Tibial artery (tissue), 4 donors: ENCODE measurements around the gene ARFGEF2.
"Not testable (repeated sequence)": the region's sequence is repeated elsewhere in the genome, so short reads cannot be mapped to it uniquely, and the experiment has no call there.

Source experiments
- DNase-seq, 2 donors: peaks; one replicate each; pipeline ENCODE4 v3.0.0-alpha.2; 2019
- H3K27ac ChIP-seq, 2 donors: fragments of 200-600 bp; sonication (generic) in 1 of 2; 1 replicate in 1 of 2; 2 replicates in 1 of 2; pipeline ENCODE4 v1.5.1; 2018 to 2019; ENCODE audit warnings: mild to moderate bottlenecking in 1 of 2
- H3K27me3 ChIP-seq, 2 donors: fragments of 200-600 bp; sonication (generic) in 1 of 2; one replicate each; pipeline versions ENCODE4 v1.5.1 to v1.6.0; 2016 to 2019
- H3K36me3 ChIP-seq, 3 donors: fragments of 200-600 bp; sonication (generic) in 2 of 3; one replicate each; pipeline ENCODE4 v1.5.1; 2016 to 2019; ENCODE audit warnings: mild to moderate bottlenecking in 2 of 3
- H3K4me1 ChIP-seq, 4 donors: fragments of 200-600 bp; sonication (generic) in 2 of 4; 1 replicate in 3 of 4; 2 replicates in 1 of 4; pipeline ENCODE4 v1.5.1; 2016 to 2019
- H3K4me3 ChIP-seq, 2 donors: fragments of 200-600 bp; sonication (generic) in 1 of 2; 1 replicate in 1 of 2; 2 replicates in 1 of 2; pipeline ENCODE4 v1.5.1; 2018 to 2019; ENCODE audit warnings: mild to moderate bottlenecking in 2 of 2
- H3K9me3 ChIP-seq, 3 donors: fragments of 200-600 bp; sonication (generic) in 1 of 3; one replicate each; pipeline ENCODE4 v1.5.1; 2016 to 2019
- intact Hi-C: fragments of 100-400 bp; cut with DNase I; formaldehyde crosslinking; loops from one replicate; pipeline ENCODE4 v1.15.0; 2023; ENCODE audit warnings: low total_unique reads
- TF ChIP-seq, protein P1 (sequence below), 2 experiments: fragments of 200-600 bp in 1 of 2; fragments of 450-650 bp in 1 of 2; IDR thresholded peaks; one replicate each; pipeline ENCODE4 v1.5.1; 2017 to 2019; ENCODE audit warnings: antibody characterized with exemption in 2 of 2, mild to moderate bottlenecking in 1 of 2, moderate library complexity in 1 of 2

Gene ARFGEF2

DNA sequence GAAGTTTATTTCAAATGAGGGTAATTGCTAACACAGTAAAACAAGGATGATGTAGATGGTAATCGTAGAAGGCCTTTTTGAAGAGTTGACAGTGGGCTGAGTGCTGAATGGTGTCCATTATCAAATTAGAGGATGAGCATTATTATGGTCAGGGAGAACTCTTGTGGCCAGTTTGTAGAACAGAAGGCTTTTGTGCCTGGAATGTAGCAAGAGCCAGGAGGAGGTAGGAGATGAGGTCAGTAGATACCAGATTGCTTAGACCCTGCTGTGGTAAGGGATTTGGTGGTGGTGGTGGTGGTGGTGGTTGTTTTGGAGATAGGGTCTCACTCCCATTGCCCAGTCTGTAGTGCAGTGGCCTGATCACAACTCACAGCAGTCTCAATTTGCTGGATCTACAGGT lies 130.8 kb downstream of the ARFGEF2 start:
- no peak for DNase-seq
- Histone ChIP-seq H3K27me3 (no peaks in the 10 kb centered on the region), H3K27ac (no peak overlapping the region), H3K9me3 (no peaks in the 10 kb centered on the region), H3K4me1 (peaks cover 0 to 19% (median 8%) of the 10 kb centered on the region in 4 donors), H3K36me3 (peaks cover 0 to 5% (median 5%) of the 10 kb centered on the region in 3 donors), H3K4me3 (no peak overlapping the region)
- intact Hi-C loops: no loop called here
- TF ChIP-seq, protein P1, sequence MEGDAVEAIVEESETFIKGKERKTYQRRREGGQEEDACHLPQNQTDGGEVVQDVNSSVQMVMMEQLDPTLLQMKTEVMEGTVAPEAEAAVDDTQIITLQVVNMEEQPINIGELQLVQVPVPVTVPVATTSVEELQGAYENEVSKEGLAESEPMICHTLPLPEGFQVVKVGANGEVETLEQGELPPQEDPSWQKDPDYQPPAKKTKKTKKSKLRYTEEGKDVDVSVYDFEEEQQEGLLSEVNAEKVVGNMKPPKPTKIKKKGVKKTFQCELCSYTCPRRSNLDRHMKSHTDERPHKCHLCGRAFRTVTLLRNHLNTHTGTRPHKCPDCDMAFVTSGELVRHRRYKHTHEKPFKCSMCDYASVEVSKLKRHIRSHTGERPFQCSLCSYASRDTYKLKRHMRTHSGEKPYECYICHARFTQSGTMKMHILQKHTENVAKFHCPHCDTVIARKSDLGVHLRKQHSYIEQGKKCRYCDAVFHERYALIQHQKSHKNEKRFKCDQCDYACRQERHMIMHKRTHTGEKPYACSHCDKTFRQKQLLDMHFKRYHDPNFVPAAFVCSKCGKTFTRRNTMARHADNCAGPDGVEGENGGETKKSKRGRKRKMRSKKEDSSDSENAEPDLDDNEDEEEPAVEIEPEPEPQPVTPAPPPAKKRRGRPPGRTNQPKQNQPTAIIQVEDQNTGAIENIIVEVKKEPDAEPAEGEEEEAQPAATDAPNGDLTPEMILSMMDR (IDR thresholded peaks at IDR 0.05): no peak

DNA sequence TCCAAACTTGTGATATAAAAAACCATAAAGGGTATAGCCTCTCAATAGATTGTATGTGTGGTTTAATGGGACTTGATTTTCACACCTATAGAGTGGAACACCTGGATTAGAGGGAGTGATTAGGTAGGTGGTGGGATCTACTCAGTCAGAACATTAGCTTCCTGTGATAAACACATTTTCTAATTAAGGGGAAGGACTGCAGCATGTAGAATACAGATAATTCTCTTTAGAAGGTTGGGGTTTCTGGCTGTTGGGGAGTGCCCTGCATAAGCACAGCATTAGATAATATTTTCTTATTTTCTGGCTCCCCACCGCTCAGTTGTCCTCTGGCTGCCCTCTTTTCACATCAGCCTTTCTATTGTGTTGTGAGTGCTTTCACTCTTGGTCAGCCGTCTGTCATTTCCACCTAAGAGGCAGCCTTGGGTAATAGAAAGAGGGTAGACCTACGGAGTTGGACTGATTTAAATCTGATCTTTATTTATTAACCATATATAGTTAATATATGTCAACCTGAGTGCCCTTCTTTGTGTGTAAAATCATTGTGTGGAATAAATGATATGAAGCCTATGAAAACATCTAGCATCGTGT lies 132.6 kb downstream of the ARFGEF2 start:
- no peaks in the 10 kb centered on the region for H3K27me3 ChIP-seq
- peaks cover under 1 to 21% (median 11%) of the 10 kb centered on the region in 3 donors for H3K36me3 ChIP-seq
- DNase-seq: no peak
- TF ChIP-seq, protein P1 (IDR thresholded peaks at IDR 0.05): no peak
- H3K27ac ChIP-seq: no peak overlapping the region
- H3K4me3 ChIP-seq: no peak overlapping the region
- intact Hi-C loops: no loop called here
- no peaks in the 10 kb centered on the region for H3K9me3 ChIP-seq
- H3K4me1 ChIP-seq: peaks cover 0 to 10% (median 2%) of the 10 kb centered on the region in 4 donors

DNA sequence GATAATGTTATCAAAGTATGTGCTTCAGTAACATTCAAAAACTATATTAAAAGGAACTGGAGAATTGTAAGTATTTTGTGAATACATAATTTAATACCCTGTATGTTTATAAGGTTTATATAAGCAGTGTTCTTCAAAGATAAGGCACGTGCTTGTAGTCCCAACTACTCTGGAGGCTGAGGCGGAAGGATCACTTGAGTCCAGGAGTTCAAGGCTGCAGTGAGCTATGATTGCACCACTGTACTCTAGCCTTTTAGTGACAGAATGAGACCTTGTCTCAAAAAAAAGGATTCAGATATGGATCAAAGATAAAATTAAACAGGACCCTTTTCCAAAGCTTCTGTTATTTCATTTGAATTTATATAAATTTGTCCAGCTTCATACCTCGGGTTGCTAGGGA lies 141.8 kb downstream of the ARFGEF2 start:
- H3K27ac ChIP-seq: no peak overlapping the region
- no peaks in the 10 kb centered on the region for H3K4me1 ChIP-seq
- H3K36me3 ChIP-seq: peaks cover 33 to 67% (median 53%) of the 10 kb centered on the region in 3 donors
- no peaks in the 10 kb centered on the region for H3K9me3 ChIP-seq
- intact Hi-C loops: no loop called here
- no peaks in the 10 kb centered on the region for H3K27me3 ChIP-seq
- no peak for DNase-seq
- no peak overlapping the region for H3K4me3 ChIP-seq
- TF ChIP-seq, protein P1 (IDR thresholded peaks at IDR 0.05): no peak

DNA sequence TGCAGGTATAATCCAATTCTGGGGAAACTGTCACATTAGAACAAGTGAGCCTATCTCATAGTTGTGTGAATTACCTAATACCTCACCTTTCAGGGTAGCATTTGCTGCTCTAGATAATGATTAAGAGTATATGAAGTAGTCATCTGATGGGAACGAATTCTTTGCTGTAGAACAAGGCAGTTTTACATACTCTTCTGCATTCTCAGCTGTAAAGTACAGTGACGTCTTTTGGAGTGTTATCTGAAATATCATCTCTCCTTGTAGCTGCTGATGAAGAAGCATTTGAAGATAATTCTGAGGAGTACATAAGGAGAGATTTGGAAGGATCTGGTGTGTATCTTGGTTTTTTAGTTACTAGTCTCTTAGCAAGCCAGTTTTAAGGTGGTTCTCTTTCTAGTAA lies 153.0 kb downstream of the ARFGEF2 start:
- no peak overlapping the region for H3K27ac ChIP-seq
- H3K36me3 ChIP-seq: peaks cover 43 to 99% (median 83%) of the 10 kb centered on the region in 3 donors
- no peaks in the 10 kb centered on the region for H3K9me3 ChIP-seq
- TF ChIP-seq, protein P1 (IDR thresholded peaks at IDR 0.05): no peak
- H3K4me1 ChIP-seq: no peaks in the 10 kb centered on the region
- no peak for DNase-seq
- H3K27me3 ChIP-seq: no peaks in the 10 kb centered on the region
- intact Hi-C loops: loop anchor here (10.0 kb wide), 1 partner anchor 60 kb away; no protein-coding TSS in a partner anchor
- no peak overlapping the region for H3K4me3 ChIP-seq

DNA sequence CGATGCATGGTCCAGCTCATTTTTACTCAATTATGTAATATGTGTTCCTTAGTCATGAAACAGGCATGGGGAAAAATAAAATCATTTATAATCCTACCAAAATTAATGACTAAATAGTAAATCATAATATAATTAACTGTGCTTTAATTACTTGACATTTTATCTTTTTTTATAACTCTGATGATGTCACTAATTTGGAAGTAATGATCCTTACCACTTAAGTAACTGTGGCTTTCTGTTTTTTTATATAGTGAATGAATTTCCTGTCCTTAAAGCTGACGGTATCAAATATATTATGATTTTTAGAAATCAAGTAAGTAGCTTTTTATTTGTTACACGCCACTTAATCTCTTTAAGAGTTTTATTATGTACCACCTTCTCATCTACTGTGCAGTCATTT lies 156.8 kb downstream of the ARFGEF2 start:
- Histone ChIP-seq H3K27me3 (no peaks in the 10 kb centered on the region), H3K4me3 (no peak overlapping the region), H3K27ac (no peak overlapping the region), H3K36me3 (peaks cover 73 to 98% (median 84%) of the 10 kb centered on the region in 3 donors), H3K4me1 (no peaks in the 10 kb centered on the region), H3K9me3 (no peaks in the 10 kb centered on the region)
- intact Hi-C loops: loop anchor here (10.0 kb wide), 1 partner anchor 64 kb away; no protein-coding TSS in a partner anchor
- DNase-seq: no peak
- TF ChIP-seq, protein P1 (IDR thresholded peaks at IDR 0.05): no peak

DNA sequence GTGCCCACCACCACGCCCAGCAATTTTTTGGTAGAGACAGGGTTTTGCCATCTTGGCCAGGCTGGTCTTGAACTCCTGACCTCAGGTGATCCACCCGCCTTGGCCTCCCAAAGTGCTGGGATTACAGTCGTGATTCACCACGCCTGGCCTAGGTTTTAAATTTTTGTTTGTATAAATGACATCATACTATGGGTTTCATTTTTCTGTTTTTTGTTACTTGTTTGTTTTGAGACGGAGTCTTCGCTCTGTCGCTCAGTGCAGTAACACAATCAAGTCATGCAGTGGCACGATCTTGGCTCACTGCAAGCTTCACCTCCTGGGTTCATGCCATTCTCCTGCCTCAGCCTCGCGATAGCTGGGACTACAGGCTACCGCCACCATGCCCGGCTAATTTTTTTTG lies 160.8 kb downstream of the ARFGEF2 start:
- H3K9me3 ChIP-seq, intact Hi-C loops, H3K4me1 ChIP-seq, H3K27ac ChIP-seq, H3K27me3 ChIP-seq, DNase-seq, H3K4me3 ChIP-seq: not testable (repeated sequence)
- peaks cover 70 to 98% (median 87%) of the 10 kb centered on the region in 3 donors for H3K36me3 ChIP-seq
